ENCODE data around the gene ITPR3.

DNA sequence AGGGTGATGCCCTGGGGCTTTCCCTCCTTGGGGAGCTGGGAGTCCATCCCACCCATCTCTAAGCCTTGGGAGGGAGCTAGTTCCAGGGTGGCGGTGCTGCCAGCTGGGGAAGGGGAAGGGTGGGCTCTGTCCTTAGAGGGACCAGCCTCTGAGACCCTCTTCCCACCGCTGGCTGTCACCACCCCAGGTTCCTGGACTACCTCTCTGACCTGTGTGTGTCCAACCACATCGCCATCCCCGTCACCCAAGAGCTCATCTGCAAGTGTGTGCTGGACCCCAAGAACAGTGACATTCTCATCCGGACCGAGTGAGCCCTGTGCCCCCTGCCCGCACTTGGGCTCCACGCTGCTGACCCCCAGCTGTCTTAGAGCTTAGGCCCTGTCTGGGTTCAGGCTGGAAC, 47.2 kb downstream of the ITPR3 start:
- TF ChIP-seq EP300 (IDR thresholded peaks at IDR 0.05) (no peak), POLR2AphosphoS5 (IDR thresholded peaks at IDR 0.05) (no peak)
- TF ChIP-seq, protein P1, sequence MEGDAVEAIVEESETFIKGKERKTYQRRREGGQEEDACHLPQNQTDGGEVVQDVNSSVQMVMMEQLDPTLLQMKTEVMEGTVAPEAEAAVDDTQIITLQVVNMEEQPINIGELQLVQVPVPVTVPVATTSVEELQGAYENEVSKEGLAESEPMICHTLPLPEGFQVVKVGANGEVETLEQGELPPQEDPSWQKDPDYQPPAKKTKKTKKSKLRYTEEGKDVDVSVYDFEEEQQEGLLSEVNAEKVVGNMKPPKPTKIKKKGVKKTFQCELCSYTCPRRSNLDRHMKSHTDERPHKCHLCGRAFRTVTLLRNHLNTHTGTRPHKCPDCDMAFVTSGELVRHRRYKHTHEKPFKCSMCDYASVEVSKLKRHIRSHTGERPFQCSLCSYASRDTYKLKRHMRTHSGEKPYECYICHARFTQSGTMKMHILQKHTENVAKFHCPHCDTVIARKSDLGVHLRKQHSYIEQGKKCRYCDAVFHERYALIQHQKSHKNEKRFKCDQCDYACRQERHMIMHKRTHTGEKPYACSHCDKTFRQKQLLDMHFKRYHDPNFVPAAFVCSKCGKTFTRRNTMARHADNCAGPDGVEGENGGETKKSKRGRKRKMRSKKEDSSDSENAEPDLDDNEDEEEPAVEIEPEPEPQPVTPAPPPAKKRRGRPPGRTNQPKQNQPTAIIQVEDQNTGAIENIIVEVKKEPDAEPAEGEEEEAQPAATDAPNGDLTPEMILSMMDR (IDR thresholded peaks at IDR 0.05): no peak
